Posterior cingulate gyrus (tissue), 11 donors: ENCODE data around the gene STXBP5L.
"Not testable (repeated sequence)": the region's sequence is repeated elsewhere in the genome, so short reads cannot be mapped to it uniquely, and the experiment has no call there.

Experiments
- DNase-seq, 10 donors: peaks; one replicate each; pipeline versions ENCODE4 v3.0.0 to v3.0.0-alpha.2; 2020 to 2021; ENCODE audit warnings: mixed read lengths in 3 of 10
- intact Hi-C: fragments of 100-400 bp; cut with DNase I; formaldehyde crosslinking; loops from one replicate; pipeline ENCODE4 v1.15.1; 2023

STXBP5L gene

DNA sequence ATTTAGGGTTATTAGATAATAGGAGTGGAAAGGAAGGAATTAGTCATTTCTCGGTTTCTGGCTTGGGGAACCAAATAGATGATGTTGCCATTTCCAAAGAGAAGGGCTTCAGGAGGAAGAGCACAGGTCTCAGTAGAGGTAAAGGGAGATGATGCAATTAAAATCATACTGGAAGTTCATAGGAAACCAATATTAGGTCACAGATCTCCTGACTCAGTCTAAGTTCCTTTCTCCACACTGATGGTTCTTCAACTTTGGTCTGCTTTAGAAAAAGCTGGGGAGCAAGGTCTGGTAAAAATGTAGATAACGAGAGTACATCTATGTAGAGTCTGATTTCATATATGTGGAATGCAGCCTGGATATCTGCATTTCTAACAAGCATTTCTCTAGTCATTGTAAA, 506.9 kb downstream of the STXBP5L start:
- no peak for DNase-seq
- intact Hi-C loops: no loop called here

DNA sequence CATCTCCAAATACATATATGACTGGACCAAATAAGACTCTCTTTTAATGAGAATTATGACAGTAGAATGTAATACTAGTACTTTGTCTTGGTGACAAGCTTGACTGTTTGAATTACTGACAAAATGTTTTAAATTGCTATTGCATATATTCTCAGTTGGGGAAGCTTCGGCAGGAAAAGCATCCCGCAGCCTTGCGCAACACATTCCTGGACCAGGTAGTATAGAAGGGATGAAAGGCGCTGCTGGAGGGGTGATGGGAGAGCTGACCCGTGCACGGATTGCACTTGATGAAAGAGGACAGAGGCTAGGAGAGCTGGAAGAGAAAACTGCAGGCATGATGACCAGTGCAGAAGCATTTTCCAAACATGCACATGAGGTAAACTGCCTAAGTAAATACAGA, 510.2 kb downstream of the STXBP5L start:
- DNase-seq: no peak
- intact Hi-C loops: no loop called here

DNA sequence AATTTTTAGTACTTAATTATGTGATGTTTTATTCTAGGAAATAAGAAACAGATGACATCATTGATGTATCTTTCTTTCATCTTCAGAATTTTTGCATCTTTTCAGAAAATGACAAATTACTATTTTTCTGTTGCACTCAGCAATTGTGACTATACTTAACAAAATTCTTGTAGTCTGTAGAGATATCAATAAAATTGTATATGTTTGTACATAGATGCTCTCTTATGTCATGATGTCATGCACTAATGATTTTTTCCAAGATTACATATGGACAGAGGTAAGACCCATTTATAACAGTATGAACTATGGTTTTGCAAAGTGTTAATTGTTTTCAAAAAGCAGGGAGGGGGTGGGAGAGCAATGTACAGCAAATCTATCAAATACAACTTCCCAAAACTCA, 516.5 kb downstream of the STXBP5L start:
- intact Hi-C loops: no loop called here
- DNase-seq: no peak

DNA sequence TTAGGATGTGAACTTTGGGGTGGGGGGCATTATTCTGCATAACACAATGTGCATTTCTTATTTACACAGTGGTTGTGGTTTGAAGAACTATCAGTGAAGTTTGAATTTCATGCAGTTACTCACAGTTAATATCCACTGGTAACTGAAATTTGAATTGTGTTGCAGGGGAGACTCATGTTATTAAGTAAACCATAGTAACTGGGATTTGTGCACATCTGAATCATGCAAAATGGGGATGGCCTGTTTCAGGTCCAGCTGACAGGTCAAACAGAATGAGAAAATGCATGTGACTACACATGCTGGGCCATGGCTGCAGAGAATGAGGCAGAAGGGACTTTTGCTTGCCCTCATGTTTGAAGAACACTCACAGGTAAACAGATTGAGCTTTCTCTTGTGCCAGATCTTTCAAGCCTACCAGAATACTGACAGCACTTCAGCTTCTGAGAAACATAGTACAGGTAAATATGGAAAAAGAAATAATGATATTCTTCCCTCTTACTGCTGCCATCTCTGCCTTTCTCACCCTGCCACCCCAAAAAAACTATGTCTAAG, 522.7 kb downstream of the STXBP5L start:
- intact Hi-C loops: no loop called here
- DNase-seq: no peak

DNA sequence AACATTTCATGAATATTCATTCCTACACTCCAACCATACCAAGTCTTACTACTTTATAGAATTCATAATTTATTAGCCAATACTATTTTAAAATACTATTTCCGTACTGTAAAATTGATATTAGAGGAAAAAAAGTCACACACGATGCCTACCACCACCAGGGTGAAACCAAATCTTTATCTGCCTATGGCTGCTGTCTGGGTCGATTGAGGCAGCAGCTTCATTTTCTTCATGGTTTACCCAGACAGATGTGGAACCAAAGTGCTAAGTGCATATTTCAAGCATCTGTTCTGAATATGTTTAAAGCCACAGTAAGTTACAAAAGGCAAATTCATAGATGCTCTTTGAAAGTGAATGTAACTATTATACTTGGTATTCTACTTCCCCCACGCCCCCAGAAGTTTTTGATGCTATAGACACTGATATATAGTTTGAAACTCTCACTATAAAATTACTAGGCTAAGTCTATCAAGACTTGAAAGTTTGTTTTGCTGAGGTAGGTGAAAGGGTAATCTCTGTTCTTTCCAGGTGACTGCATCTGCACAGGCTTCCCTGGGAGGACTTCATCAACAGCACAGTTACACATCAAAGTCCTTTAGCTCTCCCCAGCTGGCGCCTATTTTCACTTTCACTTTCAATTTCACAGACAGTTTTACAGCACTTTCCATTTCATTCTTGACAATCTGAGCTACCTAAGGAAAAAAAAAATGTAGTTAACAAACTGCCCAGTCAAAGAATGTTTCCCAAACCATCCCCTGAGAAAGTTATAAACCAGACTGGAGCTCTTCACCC, 523.9 kb downstream of the STXBP5L start:
- no peak for DNase-seq
- intact Hi-C loops: no loop called here

DNA sequence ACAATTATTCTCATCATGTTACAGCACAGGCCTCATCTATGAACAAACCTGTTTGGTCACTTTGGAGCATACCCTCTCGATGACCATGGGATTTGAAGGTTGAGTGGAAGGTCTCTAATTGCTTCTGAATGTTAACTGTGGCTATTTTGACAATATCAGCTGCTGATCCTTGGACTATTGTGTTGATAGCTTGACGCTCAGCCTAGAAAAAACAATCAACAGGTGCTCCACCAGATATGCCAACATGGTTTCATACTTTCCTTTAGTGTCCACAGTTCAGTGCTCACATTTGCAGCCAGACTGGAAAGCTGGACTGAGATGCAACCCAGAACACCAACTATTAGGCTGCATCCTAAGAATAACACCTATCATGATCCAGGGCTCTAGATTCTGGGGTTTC, 528.1 kb downstream of the STXBP5L start:
- intact Hi-C loops: no loop called here
- no peak for DNase-seq

DNA sequence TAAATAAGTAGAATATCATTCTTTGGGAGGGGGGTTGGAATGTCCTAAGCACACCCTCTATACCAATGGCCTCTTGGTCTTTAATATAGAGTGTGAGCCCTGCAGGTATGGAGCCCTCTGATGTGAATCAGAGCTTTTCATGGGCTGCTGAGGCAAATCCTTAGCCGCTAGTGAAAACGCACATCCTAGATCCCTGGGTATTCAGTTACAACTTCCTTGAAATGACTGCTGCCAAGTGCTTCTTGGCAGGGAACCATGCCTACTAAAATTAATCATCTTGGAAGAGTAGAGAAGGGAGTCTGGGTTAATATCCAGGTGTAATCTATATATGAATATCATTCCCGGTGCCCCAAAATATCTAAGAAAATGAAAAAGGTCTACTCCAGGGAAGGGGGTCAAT, 528.6 kb downstream of the STXBP5L start:
- DNase-seq: no peak
- intact Hi-C loops: no loop called here

DNA sequence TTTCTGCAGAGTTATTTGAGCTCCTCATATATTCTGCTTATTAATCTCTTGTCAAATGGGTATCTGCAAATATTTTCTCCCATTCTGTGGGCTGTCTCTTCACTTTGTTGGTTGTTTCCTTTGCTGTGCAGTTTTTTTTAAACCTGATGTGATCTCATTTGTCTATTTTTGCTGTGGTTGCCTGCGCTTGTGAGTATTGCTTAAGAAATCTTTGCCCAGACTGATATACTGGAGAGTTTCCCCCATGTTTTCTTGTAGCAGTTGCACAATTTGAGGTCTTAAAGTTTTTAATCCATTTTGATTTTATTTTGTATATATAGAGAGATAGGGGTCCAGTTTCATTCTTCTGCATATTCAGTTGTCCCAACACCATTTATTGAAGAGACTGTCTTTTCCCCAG, 535.5 kb downstream of the STXBP5L start:
- intact Hi-C loops: no loop called here
- no peak for DNase-seq

DNA sequence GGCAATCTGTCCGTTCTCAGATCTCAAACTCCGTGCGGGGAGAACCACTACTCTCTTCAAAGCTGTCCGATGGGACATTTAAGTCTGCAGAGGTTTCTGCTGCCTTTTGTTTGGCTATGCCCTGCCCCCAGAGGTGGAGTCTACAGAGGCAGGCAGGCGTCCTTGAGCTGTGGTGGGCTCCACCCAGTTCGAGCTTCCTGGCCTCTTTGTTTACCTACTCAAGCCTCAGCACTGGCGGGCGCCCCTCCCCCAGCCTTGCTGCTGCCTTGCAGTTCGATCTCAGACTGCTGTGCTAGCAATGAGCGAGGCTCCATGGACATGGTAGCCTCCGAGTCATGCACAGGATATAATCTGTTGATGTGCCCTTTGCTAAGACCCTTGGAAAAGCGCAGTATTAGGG, 543.7 kb downstream of the STXBP5L start:
- intact Hi-C loops, DNase-seq: not testable (repeated sequence)

DNA sequence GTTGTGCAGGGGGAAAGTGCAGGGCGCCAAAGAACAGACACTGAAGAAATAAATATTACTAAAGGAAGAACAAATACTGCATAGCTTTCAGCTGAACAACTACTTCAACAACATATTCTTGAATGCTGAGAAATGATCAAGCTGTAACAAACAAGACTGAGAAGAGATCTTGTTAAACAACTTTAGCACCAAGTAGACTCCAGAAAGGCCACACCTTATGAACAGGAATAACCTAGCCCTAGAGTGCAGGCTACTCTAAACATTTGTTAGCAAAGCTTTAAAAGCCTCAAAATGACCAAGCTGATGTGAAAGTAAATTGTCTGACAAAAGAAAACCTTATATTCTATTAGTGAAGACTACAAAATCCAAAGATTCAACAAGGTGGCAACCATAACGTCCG, 554.6 kb downstream of the STXBP5L start:
- intact Hi-C loops: no loop called here
- no peak for DNase-seq

DNA sequence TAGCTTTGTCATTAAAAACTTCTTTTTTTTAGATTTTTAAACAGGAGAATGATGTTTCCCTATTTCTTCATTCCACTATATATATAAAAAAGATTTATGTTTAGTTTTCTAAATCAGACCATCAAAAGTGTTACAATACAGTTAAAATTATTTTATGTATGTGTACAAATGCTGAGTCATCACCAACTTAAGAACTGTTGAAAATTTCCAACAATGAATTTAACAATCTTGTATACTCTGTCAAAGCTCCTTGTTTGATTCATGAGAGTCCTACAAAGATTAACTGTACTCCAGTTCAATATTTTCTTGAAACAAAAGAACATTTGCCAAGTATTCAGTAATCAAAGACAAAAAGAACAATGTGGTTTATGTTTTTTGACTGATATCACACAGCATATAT, 555.7 kb downstream of the STXBP5L start:
- DNase-seq: no peak
- intact Hi-C loops: no loop called here

DNA sequence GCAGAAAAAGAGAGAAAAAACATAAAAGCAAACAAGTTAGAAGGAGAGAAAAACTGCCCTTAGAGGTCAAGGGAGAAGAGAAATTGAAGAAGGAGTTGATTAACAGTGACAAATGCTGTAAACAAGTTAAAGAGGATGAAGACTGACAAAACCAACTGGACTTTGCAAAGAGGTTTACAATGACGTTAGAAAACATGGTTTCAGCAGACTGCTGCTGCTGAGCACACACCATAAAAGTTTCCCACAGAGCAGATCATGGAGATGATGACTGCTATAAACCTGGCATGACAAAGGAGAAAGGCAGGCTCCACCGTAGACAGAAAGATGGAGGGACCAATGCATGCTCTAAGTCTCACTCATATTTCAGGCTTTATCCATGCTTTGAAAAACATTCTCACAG, 559.1 kb downstream of the STXBP5L start:
- DNase-seq: no peak
- intact Hi-C loops: no loop called here

DNA sequence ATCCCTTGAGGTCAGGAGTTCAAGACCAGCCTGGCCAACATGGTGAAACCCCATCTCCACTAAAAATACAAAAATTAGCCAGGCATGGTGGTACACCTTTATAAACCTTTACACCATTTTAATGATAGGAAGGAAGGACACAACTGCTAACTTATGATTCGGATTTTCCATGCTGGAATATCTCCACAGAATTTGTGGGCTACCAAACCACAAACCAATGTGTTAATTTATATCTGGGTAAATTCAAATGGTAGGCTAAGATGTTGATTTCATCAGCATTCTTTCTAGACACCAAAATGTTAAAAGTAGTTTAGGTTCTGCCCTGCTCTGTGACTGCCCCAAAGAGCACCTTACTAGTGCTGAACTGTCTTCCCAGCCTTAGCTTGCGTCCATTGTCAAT, 565.0 kb downstream of the STXBP5L start:
- intact Hi-C loops: no loop called here

More for the DNA sequence above, 565.0 kb downstream of the STXBP5L start:
- no peak for DNase-seq
